Measurements from ENCODE around the gene HES4.
"Not testable (repeated sequence)": the region's sequence is repeated elsewhere in the genome, so short reads cannot be mapped to it uniquely, and the experiment has no call there.

DNA sequence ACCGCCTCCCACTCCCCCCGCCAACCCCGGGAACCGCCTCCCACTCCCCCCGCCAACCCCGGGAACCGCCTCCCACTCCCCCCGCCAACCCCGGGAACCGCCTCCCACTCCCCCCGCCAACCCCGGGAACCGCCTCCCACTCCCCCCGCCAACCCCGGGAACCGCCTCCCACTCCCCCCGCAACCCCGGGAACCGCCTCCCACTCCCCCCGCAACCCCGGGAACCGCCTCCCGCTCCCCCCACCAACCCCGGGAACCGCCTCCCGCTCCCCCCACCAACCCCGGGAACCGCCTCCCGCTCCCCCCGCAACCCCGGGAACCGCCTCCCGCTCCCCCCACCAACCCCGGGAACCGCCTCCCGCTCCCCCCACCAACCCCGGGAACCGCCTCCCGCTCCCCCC lies 23.1 kb downstream of the HES4 start:
- not testable (repeated sequence) for TF ChIP-seq SIN3A (IDR thresholded peaks at IDR 0.05; ENCODE audit: borderline replicate concordance, low read depth, low read length); ZFP90 (CRISPR knock-in tag; IDR thresholded peaks at IDR 0.05; ENCODE audit: borderline replicate concordance); ZNF547 (CRISPR knock-in tag; IDR thresholded peaks at IDR 0.05); HDAC1 (CRISPR knock-in tag; IDR thresholded peaks at IDR 0.05); CERS6 (CRISPR knock-in tag; IDR thresholded peaks at IDR 0.05); EZH2 (conservative IDR thresholded peaks at IDR 0.05; ENCODE audit: low read depth, low read length); CTCF (CRISPR knock-in tag; IDR thresholded peaks at IDR 0.05); FOXM1 (CRISPR knock-in tag; IDR thresholded peaks at IDR 0.05); POLR2A (IDR thresholded peaks at IDR 0.05; ENCODE audit: insufficient read depth in 1 of 2, low read depth in 2 of 2, low read length in 2 of 2); HINFP (CRISPR knock-in tag; IDR thresholded peaks at IDR 0.05; ENCODE audit: low read depth); ATF6 (CRISPR knock-in tag; conservative IDR thresholded peaks at IDR 0.05)

Data from HepG2 (cell line).